Measurements from ENCODE around the gene HIVEP2.

The HIVEP2 gene

GRCh38 chr6:142838821-142839685 is 105.9 kb downstream of the HIVEP2 start:
- no peak for DNase-seq

GRCh38 chr6:142835787-142836535 is 109.0 kb downstream of the HIVEP2 start:
- no peak for DNase-seq

DNA sequence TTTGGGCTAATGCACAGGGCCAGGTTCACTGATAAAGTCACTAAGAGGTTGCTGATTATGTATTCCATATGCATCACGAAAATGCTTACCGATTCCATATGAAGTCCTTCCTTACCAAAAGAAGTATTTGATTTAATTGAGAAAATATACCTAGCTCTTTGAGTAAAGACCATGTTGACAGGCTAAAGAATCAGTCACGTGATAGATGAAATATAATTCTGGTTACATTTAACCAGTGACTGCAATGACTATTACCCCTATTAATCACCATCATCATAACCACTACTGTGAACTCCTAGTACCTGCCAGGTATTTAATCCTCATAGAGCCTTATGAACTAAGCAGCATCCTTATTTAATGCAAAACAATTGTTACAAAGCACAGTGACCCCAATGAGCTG is 110.1 kb downstream of the HIVEP2 start:
- no peak for DNase-seq

- no peak for DNase-seq
Measured at GRCh38 chr6:142833798-142834197, 111.2 kb downstream of the HIVEP2 start.

- no peak for DNase-seq
Measured at GRCh38 chr6:142833054-142833453, 111.9 kb downstream of the HIVEP2 start.

- no peak for DNase-seq
Measured at GRCh38 chr6:142830807-142831206, 114.2 kb downstream of the HIVEP2 start.

GRCh38 chr6:142830116-142830710 is 114.8 kb downstream of the HIVEP2 start:
- DNase-seq, result no peak

DNA sequence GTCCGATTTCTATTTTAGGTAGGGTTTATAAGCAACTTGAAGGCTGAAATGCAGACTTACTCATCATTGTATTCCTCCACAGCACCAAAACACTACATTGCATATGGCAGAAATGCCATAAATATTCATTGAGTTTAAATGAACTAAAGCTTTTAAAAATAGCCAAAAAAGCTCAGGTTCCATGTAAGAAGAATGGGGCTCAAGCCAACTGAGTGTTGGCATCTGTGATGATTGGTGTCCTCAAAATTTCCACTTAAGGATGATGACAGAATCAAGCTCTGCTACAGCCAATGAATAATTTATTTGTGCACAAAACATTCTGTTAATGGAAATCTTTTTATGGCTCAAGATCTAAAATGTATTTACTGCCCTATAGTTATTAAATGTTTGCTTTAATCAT is 115.4 kb downstream of the HIVEP2 start:
- no peak for DNase-seq

- DNase-seq, result no peak
Measured at GRCh38 chr6:142827991-142828390, 117.0 kb downstream of the HIVEP2 start.

DNA sequence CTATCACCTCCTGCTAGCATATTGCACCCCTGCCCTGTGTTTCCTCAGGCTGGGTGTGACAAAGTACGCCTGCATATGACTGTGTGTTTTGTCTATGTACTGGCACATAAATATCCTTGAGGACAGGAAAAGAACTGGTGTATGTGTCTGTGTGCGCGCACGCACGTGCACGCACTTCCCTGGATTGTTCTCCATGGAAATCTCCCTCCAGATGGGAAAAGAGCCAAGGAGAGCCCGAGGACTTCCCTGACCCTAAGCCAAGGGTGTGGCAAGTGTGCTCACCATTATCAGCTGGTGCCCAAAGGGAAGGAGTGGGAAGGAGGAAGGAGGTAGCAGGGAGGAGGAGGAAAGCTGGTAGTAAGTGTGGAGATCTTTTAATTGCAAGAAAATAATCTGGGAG is 117.6 kb downstream of the HIVEP2 start:
- no peak for DNase-seq

- DNase-seq, result no peak
Measured at GRCh38 chr6:142825760-142826159, 119.2 kb downstream of the HIVEP2 start.

- no peak for DNase-seq
Measured at GRCh38 chr6:142824426-142824825, 120.5 kb downstream of the HIVEP2 start.

DNA sequence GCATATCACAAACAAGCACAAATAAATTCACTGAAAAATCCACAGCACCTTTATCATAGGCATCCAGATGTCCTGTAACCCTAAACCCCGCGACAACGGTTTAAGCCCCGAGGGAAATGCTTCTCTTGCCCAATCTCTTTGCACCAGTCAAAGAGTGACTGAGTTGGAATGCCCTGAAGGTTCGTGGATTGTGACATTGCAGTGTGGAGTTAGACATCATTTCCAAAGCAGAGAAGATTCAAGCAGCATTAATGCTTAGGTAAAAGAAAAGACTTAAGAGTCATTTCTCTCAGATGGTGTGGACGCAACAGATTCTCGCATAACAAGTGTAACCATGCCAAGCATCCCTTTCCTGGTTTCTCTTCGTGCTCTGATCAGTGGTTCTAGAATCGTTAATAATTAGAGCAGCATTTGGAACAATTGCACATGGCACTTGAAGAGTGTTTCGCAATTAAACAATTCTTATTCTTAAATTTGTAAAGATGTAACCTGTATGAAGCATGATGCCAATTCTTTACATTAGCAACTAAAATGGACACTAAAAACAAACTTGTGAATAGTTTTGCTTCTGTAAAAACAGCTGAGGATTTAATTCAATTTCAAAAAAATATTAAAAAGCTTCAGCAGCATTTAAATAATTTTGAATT is 121.6 kb downstream of the HIVEP2 start:
- no peak for DNase-seq

GRCh38 chr6:142822842-142823241 is 122.1 kb downstream of the HIVEP2 start:
- DNase-seq, result peak; percentile 44

DNA sequence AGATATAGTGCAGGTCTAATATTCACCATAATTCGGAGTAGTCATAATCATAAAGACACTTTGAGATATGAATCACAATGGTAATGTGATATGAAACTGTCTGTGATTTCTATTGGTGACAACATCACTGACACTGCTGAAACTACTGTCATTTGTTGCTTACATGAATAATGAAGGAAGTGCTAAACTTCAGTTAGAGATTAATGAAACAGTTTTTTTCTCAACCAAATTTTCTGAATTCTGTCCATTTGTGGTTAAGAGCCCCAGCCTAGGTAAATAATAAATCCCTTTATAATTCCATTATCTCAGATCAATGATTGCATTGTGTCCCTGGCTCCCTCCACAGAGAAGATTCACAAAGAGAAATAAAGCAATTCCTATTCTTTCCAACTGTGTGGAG is 122.6 kb downstream of the HIVEP2 start:
- DNase-seq, result no peak

GRCh38 chr6:142821860-142822259 is 123.1 kb downstream of the HIVEP2 start:
- no peak for DNase-seq

GRCh38 chr6:142821164-142821716 is 123.7 kb downstream of the HIVEP2 start:
- no peak for DNase-seq

DNA sequence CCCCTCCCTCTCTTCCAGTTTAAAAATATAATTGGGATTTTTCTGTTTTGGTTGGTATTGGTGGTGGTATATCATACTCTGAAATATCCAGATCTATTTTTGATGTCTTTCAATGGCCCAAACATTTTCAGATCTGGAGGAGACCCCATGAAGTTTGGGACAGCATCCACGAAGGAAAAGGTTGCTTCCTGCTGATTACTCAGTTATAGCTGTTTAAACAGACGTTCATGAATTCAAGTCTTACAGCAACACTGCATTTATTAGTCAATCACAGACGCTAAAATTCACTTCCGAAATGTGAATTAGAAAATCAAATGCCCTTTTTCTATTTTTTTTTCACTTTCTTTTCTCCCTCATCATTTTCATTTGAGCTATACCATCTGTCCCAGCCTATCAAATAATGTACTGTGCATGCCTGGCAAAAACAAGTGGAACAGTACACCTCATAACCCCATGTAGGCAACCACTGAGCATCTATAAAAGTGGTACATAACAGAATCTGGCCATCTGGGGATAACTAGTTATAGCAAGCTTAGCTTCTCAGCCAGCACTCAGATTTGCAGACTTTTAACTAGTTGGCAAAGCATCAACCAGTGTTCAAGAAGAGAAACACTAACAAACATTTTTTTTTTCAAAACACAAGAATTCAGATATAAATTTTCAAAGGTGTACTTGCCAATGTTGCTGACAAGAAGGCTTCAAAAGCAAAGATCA is 124.5 kb downstream of the HIVEP2 start:
- no peak for DNase-seq

DNA sequence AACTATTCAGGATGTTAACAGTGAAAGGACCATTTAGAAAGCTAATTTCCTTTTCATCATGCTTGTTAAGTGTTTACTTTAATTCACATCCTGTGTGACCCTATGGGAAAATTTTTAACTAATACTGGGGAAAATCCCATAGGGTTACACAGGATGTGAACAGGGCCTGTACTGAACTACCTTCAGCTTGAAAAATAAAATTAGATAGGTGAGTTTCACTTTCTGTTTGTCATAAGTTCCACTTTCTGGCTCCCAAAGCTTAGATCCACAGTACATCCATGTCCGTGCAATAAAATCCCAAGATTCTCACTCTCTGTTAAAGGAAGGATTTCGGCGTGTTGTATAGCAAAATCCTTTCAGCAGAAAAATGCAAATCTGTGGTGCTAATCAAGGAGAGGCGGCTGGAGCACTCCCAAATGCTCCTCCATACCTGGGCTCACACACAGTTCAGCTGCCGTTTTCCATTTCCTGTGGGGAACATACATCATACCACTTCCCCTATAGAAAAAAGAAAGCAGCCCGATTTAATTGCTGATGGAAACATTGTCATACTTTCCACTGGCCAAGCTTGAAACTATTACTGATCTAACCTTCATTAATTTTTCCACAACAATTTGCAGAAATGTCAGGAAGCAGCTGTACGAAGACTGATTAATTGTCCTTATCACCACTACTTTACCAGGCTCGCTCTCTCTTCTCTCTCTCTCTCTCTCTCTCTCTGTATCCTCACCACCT is 125.2 kb downstream of the HIVEP2 start:
- DNase-seq, result peak; percentile 70

- no peak for DNase-seq
Measured at GRCh38 chr6:142816486-142816885, 128.5 kb downstream of the HIVEP2 start.

DNA sequence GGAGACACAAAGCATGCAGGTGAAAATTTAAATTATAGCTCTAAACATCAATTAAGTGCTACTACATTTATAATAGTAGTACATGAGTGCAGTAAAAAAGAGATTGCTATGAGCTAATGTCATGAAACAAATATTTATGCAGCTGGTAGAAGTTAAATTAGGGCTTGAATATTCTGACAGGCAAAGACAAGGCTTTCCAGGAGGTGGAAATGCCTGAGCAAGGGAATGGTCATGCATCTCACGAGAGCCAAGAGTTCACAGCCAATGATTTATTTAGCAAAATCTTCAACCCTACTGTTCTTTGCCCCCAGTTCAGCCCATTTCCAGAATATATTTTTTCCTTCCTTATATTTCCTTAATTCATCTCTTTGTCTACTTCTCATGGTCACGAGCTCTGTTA is 128.9 kb downstream of the HIVEP2 start:
- no peak for DNase-seq

DNA sequence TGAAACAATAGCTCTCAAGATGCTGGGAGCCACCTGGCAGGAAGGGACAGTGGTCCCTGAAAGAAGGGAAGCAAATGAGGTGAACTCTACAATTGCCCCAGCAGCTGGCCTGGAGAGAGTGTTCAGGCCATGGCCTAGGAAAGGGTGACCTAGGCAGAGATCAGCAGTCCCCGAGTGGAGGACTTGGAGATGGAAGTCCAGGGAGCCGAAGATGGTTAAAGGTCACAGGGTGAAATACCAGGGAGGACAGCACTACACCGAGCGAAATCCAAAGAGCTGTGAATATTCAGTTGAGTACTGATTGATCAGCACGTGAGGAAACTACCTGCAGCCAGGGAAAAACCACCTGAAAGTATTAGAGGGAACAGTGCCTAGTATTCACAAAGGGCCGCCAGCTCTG is 133.1 kb downstream of the HIVEP2 start:
- no peak for DNase-seq

All from CD4-positive, alpha-beta T cell treated with Interleukin-12 subunit alpha and Interleukin-12 subunit beta, for 1 hour (primary cell).